Transverse colon (tissue), 4 donors: ENCODE results near the gene EYS.

Source experiments
- CTCF ChIP-seq, 5 experiments: fragments of 200-600 bp in 3 of 5; fragments of 450-650 bp in 2 of 5; sonication (generic) in 3 of 5; IDR thresholded peaks; 1 replicate in 2 of 5; 2 replicates in 3 of 5; pipeline ENCODE4 v1.5.1; 2016 to 2017; ENCODE audit warnings: antibody characterized with exemption in 5 of 5, inconsistent platforms in 3 of 5, mild to moderate bottlenecking in 2 of 5, moderate library complexity in 1 of 5
- POLR2AphosphoS5 ChIP-seq, 3 donors: sonication (generic); formaldehyde crosslinking; IDR thresholded peaks; one replicate each; pipeline ENCODE4 v1.6.1; 2016; ENCODE audit warnings: antibody characterized with exemption in 3 of 3

GRCh38 chr6:64411226-64411625 is 1295.8 kb downstream of the EYS start:
- TF ChIP-seq CTCF (IDR thresholded peaks at IDR 0.05) = no peak
- no peak for TF ChIP-seq POLR2AphosphoS5 (IDR thresholded peaks at IDR 0.05)
